ENCODE data around the gene DAPK1.
"Not testable (repeated sequence)": the region's sequence is repeated elsewhere in the genome, so short reads cannot be mapped to it uniquely, and the experiment has no call there.

The DAPK1 gene

DNA sequence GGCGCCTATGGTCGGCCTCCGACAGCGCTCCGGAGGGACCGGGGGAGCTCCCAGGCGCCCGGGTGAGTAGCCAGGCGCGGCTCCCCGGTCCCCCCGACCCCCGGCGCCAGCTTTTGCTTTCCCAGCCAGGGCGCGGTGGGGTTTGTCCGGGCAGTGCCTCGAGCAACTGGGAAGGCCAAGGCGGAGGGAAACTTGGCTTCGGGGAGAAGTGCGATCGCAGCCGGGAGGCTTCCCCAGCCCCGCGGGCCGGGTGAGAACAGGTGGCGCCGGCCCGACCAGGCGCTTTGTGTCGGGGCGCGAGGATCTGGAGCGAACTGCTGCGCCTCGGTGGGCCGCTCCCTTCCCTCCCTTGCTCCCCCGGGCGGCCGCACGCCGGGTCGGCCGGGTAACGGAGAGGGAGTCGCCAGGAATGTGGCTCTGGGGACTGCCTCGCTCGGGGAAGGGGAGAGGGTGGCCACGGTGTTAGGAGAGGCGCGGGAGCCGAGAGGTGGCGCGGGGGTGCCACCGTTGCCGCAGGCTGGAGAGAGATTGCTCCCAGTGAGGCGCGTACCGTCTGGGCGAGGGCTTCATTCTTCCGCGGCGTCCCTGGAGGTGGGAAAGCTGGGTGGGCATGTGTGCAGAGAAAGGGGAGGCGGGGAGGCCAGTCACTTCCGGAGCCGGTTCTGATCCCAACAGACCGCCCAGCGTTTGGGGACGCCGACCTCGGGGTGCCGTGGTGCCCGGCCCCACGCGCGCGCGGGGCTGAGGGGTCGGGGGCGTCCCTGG is 561 bp downstream of the DAPK1 start:
- no peak for DNase-seq (ENCODE audit: low read depth in 2 of 2, low spot score in 1 of 2)

DNA sequence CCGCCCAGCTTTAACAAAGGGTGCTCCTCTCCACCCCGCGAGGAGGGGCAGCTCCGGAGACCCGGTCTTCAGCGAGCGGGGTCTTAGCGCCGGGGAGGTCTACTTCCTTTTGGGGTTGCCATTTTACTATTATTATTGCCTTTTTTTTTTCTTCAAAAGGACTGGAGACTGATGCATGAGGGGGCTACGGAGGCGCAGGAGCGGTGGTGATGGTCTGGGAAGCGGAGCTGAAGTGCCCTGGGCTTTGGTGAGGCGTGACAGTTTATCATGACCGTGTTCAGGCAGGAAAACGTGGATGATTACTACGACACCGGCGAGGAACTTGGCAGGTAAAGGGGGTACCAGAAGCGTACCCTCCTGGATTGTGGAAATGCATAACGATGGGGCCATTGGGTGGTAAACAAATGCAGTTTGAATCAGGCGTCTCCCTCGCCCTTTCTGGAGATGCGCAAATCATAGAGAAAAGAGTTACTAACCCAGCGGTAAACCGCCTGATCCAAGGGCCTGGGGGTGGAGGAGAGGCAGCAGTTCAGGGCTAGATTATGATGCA is 1.2 kb downstream of the DAPK1 start:
- DNase-seq (ENCODE audit: low read depth in 2 of 2, low spot score in 1 of 2): no peak

- no peak for DNase-seq (ENCODE audit: low read depth in 2 of 2, low spot score in 1 of 2)
Measured at GRCh38 chr9:87499424-87500017, 1.9 kb downstream of the DAPK1 start.

- DNase-seq (ENCODE audit: low read depth in 2 of 2, low spot score in 1 of 2): no peak
Measured at GRCh38 chr9:87500491-87501270, 3.0 kb downstream of the DAPK1 start.

GRCh38 chr9:87501271-87501656 is 3.6 kb downstream of the DAPK1 start:
- not testable (repeated sequence) for DNase-seq (ENCODE audit: low read depth in 2 of 2, low spot score in 1 of 2)

DNA sequence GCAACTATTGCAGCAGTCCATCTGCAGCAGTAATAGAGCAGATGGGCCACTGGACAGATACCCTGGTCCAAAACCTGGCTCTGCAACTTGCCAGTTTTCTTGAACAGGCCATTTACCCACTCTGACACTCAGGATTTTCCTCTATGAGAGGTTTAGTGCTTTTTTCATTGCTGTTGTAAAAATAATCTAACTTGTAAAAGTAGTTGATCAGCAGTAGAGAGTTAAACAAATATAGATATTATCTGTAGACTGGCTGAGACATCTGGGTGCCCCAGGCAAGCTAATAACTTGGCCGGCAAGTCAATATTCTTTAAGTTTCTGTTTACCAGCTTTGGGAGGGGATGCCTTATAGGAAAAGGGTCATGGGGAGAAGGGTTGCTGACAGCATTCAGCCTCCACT is 4.1 kb downstream of the DAPK1 start:
- no peak for DNase-seq (ENCODE audit: low read depth in 2 of 2, low spot score in 1 of 2)

DNA sequence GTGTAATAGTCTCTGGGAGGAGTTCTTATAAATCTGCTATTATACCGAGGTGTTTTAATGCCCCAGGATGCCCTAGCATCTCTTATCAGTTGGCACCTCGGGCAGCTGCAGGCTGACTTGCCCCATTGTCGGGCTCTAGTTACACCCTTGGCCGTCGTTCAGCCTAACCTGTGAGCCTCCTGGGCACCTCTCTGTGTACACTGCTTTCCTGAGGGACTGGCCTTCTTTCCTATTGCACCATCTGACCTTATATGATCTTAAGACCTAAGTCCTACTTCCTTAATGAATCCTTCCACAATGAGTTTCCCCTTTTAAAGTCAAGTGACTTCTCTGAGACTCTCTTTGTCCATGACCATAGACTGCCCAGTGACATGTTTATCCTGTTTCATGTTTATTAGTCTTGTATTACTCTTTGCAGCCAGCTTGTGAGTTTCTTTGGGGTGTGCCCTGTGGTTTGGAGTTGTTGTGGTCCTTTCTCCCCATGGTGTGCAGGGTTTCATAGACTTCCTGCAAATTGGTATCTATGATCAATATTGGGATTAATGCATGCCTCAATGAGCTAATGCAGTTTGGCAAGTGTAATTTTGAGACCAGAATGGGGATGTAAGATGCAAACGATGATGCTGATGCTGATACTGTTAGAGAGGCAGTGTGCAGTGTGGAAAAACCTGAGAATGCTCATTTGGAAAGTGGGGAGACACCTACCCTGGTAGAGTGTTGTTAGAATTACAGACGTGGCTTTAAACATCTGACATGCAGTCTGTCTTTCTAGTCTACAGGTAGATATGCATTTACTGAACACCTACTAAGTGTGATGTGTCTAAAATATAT is 4.9 kb downstream of the DAPK1 start:
- no peak for DNase-seq (ENCODE audit: low read depth in 2 of 2, low spot score in 1 of 2)

GRCh38 chr9:87503430-87503829 is 5.8 kb downstream of the DAPK1 start:
- DNase-seq (ENCODE audit: low read depth in 2 of 2, low spot score in 1 of 2): no peak

GRCh38 chr9:87503927-87504326 is 6.3 kb downstream of the DAPK1 start:
- DNase-seq (ENCODE audit: low read depth in 2 of 2, low spot score in 1 of 2): no peak

GRCh38 chr9:87504938-87505337 is 7.3 kb downstream of the DAPK1 start:
- no peak for DNase-seq (ENCODE audit: low read depth in 2 of 2, low spot score in 1 of 2)

GRCh38 chr9:87505869-87506678 is 8.4 kb downstream of the DAPK1 start:
- no peak for DNase-seq (ENCODE audit: low read depth in 2 of 2, low spot score in 1 of 2)

GRCh38 chr9:87507576-87507975 is 9.9 kb downstream of the DAPK1 start:
- no peak for DNase-seq (ENCODE audit: low read depth in 2 of 2, low spot score in 1 of 2)

DNA sequence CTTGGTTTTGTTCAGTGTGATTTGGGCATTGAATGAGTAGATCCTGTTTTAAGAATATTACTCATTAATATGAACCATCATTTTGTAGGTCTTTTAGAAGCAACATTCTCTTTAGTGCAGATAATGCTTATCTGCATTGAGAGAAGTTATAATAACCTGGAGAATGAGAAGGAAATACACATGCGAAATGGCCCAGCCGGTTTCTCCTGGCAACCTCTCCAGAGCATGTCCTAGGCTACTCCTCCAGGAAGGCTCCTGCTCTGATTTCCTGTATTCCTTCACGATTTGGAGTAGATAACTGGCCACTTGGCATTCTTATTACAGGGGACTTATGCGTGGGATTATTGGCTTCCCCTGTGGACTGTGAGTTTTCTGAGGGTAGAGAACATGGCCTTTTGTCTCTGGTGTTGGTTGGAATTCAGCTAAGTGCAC is 12.6 kb downstream of the DAPK1 start:
- DNase-seq (ENCODE audit: low read depth in 2 of 2, low spot score in 1 of 2): no peak

DNA sequence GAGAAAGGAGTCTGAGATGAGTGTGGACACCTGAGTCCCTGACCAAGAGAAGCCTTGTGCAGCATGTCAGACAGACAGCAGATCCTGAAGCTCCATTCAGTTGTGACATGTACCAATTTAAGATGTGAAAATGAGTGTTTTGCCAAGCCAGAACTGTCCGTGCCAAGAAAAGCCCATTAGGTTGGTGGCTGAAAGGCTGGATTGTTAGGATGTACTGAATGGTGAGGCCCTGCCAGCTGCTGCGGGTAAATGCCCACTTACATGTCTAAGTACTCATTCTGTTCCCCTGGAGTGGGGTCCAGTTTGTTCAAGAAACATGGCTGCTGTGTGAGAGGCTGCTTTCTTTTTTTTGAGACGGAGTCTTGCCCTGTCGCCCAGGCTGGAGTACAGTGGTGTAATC is 14.6 kb downstream of the DAPK1 start:
- DNase-seq (ENCODE audit: low read depth in 2 of 2, low spot score in 1 of 2): no peak

DNA sequence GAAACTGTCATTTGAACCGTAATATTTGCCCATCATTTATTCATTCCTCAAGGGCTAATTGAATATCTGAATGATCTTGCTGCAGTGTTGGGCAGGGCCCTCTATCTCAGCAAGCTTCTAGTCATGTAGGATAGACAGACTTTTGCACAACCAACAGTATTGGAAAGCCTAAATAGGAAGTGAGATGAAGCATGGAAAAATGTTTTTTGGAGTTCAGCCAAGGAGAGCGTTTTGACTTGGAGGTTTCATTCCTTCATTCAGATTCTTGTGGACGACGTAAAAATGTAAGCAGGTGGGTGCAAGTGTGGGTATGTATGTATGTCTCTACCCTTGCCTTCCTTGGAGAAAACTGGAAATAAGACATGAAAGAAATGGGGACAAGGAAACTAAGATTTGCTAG is 15.5 kb downstream of the DAPK1 start:
- DNase-seq (ENCODE audit: low read depth in 2 of 2, low spot score in 1 of 2): no peak

GRCh38 chr9:87513880-87514535 is 16.3 kb downstream of the DAPK1 start:
- DNase-seq (ENCODE audit: low read depth in 2 of 2, low spot score in 1 of 2): no peak

- DNase-seq (ENCODE audit: low read depth in 2 of 2, low spot score in 1 of 2): no peak
Measured at GRCh38 chr9:87515006-87515405, 17.3 kb downstream of the DAPK1 start.

DNA sequence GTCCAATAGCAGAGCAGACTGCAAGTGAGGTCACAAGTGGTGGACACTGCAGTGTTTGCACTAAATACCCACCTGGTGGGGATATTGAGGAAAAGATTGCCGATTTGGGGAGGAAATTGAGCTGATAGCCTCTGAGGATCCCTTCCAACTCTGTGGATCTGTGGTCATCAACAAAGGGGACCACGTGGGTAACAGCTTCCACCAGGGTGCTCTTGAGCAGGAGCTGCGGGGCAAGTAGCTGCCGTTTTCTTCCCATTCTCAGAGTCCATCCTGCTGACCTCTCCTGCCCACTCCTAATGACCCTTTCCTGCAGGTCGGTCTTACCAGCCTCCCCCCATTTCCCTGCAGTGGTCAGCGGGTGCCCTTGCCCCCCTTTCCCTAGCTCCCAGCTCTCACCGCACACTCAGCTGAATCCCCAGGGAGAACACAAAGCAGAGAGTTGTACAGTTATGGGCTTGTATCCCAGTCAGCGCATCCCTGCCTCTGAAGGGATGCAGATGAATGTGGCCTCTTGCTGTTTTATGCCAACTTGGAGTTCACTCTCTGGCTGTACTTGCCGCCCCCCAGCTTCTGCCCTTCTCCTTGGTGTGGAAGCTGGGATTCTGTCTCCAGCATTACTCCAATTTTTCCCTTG is 18.0 kb downstream of the DAPK1 start:
- DNase-seq (ENCODE audit: low read depth in 2 of 2, low spot score in 1 of 2): no peak

DNA sequence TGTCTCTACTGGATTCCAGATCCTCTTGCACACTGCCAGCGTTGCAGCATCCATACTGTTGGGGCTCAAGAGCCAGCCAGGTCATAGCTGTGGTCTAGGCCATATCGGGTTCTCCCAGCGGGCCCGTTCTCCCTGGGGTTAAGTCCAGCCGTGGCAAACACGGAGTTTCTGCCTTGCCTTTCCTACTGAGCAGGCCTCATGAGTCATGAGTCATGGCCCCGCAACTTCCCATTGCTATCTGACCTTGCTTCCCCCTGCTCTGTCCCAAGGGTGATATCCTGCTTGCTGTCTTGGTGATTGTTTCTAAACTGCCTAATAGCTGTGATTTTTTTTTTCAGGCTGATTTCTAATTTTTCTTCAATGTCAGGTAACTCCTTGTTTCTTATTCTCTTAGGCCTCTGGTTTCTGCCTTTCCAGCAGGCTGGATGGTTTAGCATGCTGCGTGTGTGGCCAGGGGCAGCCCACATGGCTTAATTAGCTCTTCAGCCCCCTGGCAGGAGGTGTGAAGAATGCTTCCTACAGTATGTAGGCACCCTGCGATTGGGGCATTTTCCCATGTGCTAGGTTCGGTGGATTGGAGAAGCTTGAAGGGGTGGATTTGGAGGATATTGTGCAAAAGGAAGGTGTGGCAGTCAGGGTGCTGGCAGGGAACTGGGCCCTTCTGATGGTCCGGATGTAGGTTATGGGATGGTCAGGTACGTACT is 18.7 kb downstream of the DAPK1 start:
- no peak for DNase-seq (ENCODE audit: low read depth in 2 of 2, low spot score in 1 of 2)
